Occipital lobe (tissue), 2 donors: Measurements from ENCODE around the gene CNPPD1. TPM values are rescaled to one million over a fixed set of nuclear protein-coding genes. Genes with fewer than 3 reads are reported as not detected.

ENCODE experiments used
- DNase-seq: peaks from one replicate; lab custom pipeline; 2025; lab: John Stamatoyannopoulos, UW
- total RNA-seq: library from RNA; depleted of rRNA; stranded (reverse); fragments of >200 nt; gene quantifications from one replicate; pipeline ENCODE4 v1.2.3, GENCODE V29; 2014

The CNPPD1 gene
- 39.3 TPM for total RNA-seq

DNA sequence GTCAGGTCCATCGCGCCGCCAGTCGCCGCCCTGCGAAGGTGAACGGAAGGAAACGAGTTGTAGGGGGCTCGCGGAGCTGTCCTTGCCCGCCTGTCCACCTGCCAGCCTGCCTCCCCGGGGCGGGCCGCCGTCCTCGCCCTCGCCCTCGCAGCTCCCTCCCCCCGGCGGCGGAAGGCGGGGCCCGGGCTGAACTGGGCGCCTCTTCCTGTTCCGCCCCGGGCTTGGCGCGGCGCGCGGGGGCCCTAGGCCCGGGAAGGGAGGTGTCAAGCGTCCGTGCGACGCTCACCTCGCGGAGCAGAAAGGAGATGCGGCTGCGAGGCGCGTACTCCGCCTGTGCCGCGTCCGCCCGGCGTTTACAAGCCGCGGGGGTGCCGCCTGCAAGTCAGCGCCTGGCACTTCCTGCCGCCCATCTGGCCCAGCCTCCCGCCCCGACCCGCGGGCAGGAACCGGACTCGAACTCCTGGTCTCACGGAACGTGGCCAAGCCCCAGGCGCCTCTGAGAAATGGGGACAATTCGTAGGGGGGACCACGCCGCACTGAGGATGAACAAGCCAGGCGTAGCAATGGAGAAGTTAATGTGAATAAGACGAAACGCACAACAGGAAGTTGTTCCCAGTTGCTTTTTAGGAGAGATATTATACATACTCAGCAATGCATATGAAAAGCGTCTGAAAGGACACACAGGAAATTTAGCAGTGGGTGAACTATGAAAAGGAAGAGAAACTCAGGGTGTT, at the start of gene CNPPD1:
TSS of gene CNPPD1 (minus strand) at position 108 of the 734 bp plus-strand sequence. CDS start at position 11, 97 bp downstream.
- peak; percentile 62 for DNase-seq

DNA sequence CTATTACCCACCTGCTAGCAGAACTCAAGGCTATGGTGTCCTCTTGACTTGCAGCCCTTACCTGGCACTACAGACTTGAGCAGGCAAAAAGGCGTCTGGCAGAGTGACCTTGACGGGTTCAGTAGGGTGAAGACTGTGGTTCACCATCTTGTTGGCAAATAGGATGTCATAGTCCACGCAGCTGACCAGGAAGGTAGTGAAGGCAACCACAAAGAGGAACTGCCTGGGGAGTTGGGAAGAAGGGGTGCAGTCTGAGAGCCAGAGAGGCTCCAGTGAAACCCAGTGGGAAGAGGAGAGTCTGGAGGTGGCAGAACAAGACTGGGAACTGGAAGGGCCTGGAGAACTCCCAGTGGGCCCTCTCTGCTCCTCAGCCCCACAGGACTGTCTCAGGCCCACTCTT, 48.6 kb upstream of the CNPPD1 start:
- DNase-seq: no peak

- DNase-seq: no peak
These were observed 47.3 kb upstream of the CNPPD1 start for GRCh38 chr2:219223831-219224610.

DNA sequence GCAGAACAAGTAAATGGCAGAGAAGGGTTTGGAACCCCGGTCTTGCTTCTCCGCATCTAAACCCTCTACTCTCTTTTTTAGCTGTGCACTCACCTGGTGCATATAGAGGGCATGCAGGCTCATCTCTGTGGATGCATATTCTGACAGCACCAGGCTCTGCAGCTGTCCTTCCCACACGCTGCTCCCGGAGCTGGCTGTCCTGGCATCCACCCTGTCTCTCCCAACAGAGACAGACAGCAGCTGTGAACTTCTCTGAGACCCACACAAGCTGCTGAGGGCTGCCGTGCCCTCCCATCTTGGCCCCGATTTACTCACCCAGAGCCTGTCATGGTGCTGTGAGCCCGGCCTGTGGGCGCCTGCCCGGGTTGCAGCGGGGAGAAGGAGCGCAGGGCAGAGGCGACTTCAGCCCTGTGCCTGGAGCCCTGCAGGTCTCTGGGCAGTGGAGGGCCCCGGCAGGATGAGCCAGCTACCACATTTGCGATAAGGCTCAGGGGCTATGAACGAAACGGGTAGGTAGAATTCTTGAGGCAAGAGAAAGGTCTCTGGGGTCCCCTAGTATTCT, 45.3 kb upstream of the CNPPD1 start:
- DNase-seq: no peak

- DNase-seq: no peak
These were observed 44.1 kb upstream of the CNPPD1 start for GRCh38 chr2:219220652-219221402.

GRCh38 chr2:219219784-219220532, 43.2 kb upstream of the CNPPD1 start:
- DNase-seq: no peak

- DNase-seq: peak; percentile 97
These were observed 42.3 kb upstream of the CNPPD1 start, which contains the start of gene ABCB6 for GRCh38 chr2:219218732-219219701. Gene ABCB6 (minus strand): TSS chr2:219218958. CDS start chr2:219218673, 285 bp downstream.

DNA sequence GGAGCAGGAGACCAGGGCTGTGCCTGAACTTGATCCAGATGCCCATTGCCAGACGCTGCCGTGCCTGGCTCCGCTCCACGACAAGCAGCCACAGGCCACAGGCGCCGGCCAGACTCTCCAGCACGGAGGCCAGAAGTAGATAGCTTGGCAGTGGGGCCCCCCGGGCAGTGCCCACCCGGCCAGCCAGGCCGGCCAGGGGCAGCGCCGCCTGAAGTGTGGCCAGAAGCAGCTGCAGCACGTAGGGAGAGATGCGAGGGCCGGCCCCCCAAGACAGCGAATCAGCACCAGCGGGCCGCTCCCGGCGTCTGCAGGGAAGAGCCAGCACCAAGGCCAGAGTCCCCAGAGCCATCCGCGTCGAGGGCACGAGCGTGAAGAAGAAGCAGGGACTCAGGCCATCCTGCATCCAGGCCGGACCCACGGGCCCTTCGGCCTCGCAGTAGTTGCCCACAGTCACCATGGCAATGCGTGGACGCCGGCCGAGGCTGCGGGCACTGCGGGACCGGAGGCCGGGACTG, 41.5 kb upstream of the CNPPD1 start:
- DNase-seq: peak; percentile 77

DNA sequence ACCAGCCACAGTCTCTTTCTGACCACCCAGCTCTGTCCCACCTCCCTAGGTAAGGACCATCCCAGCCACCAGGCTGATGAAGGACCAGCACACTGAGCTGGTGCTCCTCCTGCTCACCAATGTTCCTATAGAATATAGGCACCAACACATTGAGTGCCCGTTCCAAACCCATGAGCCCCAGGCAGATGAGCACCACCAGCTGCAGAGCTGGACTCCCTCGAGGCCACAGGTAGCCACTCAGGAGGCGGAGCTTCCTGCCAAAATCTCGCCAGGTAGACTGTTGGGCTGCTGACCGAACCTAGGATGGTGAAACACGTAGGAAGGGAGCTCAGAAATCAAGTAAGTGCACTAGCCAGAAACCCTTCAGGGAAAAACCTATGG, 39.8 kb upstream of the CNPPD1 start:
- no peak for DNase-seq

DNA sequence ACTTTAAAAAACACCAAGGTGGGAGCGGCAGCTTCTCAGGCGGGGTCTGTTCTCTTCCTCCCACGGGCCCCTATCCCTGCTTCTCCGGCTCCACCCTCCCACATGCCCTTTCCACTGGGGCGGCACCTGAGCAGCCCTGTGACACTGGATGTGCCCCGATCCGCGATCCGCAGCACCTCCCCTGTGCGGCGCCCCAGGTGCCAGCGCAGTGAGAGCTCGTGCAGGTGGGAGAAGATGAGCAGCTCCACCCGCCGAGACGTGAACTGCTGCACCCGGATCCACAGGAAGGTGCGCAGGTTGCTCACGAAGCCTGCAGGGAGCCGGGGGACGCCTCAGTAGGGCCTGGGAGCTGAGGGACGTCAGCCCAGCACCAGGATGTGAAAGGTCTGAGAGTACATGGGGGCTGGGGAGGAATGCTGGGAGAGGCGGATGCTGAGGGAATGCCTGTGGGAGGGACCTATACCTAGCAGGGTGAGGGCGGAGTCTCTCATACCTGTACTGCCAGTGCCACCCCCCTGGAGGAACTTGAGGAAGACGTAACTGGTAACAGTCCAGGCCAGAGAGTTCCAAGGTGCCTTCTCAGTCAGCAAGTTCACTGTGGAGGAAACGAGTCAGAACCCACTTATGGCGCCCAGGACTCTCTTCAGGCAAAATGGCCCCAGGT, 39.3 kb upstream of the CNPPD1 start:
- no peak for DNase-seq

- no peak for DNase-seq
These were observed 38.1 kb upstream of the CNPPD1 start for GRCh38 chr2:219214786-219215185.

DNA sequence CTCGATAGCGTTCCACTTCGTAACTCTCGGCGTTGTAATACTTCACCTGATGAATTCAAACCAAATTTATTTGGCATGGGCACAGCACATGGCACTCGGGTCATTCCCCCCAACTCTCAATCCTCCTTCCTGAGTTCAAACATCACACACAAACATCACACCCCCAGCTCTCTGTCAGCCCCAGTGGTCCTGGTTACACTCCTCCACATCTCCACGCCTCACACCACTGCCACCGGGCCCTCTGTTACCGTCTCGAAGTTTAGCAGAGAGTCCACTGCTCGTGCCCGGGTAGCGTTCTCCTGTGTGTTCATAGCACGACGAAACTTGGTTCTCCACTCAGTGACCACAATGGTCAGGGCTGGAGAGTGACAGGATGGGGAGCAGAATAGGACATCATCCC, 37.4 kb upstream of the CNPPD1 start:
- DNase-seq: no peak

GRCh38 chr2:219213486-219214071, 36.9 kb upstream of the CNPPD1 start:
- no peak for DNase-seq

GRCh38 chr2:219213026-219213415, 36.3 kb upstream of the CNPPD1 start:
- DNase-seq: no peak

DNA sequence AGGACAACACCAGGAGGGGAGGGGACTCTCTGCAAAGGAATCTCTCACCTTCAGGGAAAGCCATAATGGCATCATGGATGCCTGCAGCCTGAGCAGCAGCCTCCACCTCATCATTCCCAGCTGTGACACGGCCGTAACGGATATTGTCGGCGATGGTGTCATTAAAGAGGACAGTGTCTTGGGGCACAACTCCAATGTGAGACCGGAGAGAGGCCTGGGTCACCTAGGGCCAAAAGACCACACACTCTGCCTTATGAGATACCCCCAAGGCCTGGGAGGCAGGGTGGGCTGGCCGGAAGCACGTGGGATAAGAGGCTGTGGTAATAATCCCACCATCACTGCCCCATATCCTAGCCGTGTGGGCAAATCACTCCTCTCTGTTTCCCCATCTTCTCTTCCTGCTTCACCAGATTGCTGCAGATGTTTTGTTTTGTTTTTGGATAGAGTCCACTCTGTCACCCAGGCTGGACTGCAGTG, 34.2 kb upstream of the CNPPD1 start:
- no peak for DNase-seq

GRCh38 chr2:219210196-219210885, 33.6 kb upstream of the CNPPD1 start:
- no peak for DNase-seq

GRCh38 chr2:219209236-219210195, 32.8 kb upstream of the CNPPD1 start:
- no peak for DNase-seq
